T47D (cell line): ENCODE results near the gene MAPKAP1.
"Not testable (repeated sequence)": the region's sequence is repeated elsewhere in the genome, so short reads cannot be mapped to it uniquely, and the experiment has no call there.

Source experiments
- DNase-seq, 2 experiments: peaks; one replicate each; pipeline versions ENCODE4 v3.0.0 to v3.0.0-alpha.2; 2011 to 2012; ENCODE audit warnings: low read depth in 1 of 2, low spot score in 1 of 2
- JUND ChIP-seq: IDR thresholded peaks from 2 replicates; pipeline ENCODE4 v1.6.1; 2012; ENCODE audit warnings: low read depth
- in situ Hi-C: cut with HindIII; loops from 2 replicates; pipeline ENCODE4 v1.10.0; 2016; ENCODE audit warnings: low sequenced_read_pairs, low pct_unique_long_range_greater_than_20kb

MAPKAP1 gene

GRCh38 chr9:125701351-125701750 lies 5.7 kb downstream of the MAPKAP1 start:
- DNase-seq, result no peak
- in situ Hi-C loops, result no loop called here
- TF ChIP-seq JUND, result no peak

- no peak for DNase-seq
- in situ Hi-C loops, result no loop called here
- no peak for TF ChIP-seq JUND
Observed at GRCh38 chr9:125700791-125701190, 6.2 kb downstream of the MAPKAP1 start.

GRCh38 chr9:125699870-125700269 lies 7.1 kb downstream of the MAPKAP1 start:
- in situ Hi-C loops, result no loop called here
- no peak for DNase-seq
- TF ChIP-seq JUND, result no peak

GRCh38 chr9:125696106-125696647 lies 10.8 kb downstream of the MAPKAP1 start:
- no peak for DNase-seq
- in situ Hi-C loops, result no loop called here
- TF ChIP-seq JUND, result no peak

- in situ Hi-C loops, DNase-seq: not testable (repeated sequence)
Observed at GRCh38 chr9:125695548-125695947, 11.5 kb downstream of the MAPKAP1 start.

GRCh38 chr9:125694478-125694877 lies 12.5 kb downstream of the MAPKAP1 start:
- in situ Hi-C loops, result no loop called here
- no peak for DNase-seq
- TF ChIP-seq JUND, result no peak

GRCh38 chr9:125693492-125693891 lies 13.5 kb downstream of the MAPKAP1 start:
- DNase-seq, in situ Hi-C loops: not testable (repeated sequence)

GRCh38 chr9:125691869-125692268 lies 15.1 kb downstream of the MAPKAP1 start:
- no peak for TF ChIP-seq JUND
- DNase-seq, result no peak
- in situ Hi-C loops, result no loop called here

- no peak for TF ChIP-seq JUND
Observed at GRCh38 chr9:125690679-125691078, 16.3 kb downstream of the MAPKAP1 start.

GRCh38 chr9:125687163-125687863 lies 19.7 kb downstream of the MAPKAP1 start:
- TF ChIP-seq JUND, result no peak
- in situ Hi-C loops, result no loop called here
- no peak for DNase-seq

More at GRCh38 chr9:125690679-125691078, 16.3 kb downstream of the MAPKAP1 start:
- in situ Hi-C loops, result no loop called here
- DNase-seq, result no peak

- no peak for TF ChIP-seq JUND
- in situ Hi-C loops, result no loop called here
Observed at GRCh38 chr9:125685167-125685566, 21.8 kb downstream of the MAPKAP1 start.

GRCh38 chr9:125683486-125683885 lies 23.5 kb downstream of the MAPKAP1 start:
- TF ChIP-seq JUND, result no peak
- DNase-seq, result no peak
- in situ Hi-C loops, result no loop called here

More at GRCh38 chr9:125685167-125685566, 21.8 kb downstream of the MAPKAP1 start:
- DNase-seq, result no peak

GRCh38 chr9:125682340-125682739 lies 24.7 kb downstream of the MAPKAP1 start:
- no peak for DNase-seq
- in situ Hi-C loops, result no loop called here
- TF ChIP-seq JUND, result no peak

GRCh38 chr9:125681657-125682056 lies 25.4 kb downstream of the MAPKAP1 start:
- no peak for TF ChIP-seq JUND
- in situ Hi-C loops, result no loop called here
- DNase-seq, result no peak
